MG63 (cell line): ENCODE measurements around the gene MRGPRG. TPM values are rescaled to one million over a fixed set of nuclear protein-coding genes. Genes with fewer than 3 reads are reported as not detected.
"Not testable (repeated sequence)": the region's sequence is repeated elsewhere in the genome, so short reads cannot be mapped to it uniquely, and the experiment has no call there.

Experiments
- DNase-seq: peaks from one replicate; pipeline ENCODE4 v3.0.0-alpha.2; 2020
- H3K27me3 ChIP-seq: fragments of 250-450 bp; sonication (Bioruptor Pico); 2 replicates; pipeline ENCODE4 v1.5.1; 2020; ENCODE audit warnings: mild to moderate bottlenecking, moderate library complexity
- H3K36me3 ChIP-seq: fragments of 250-450 bp; sonication (Bioruptor Pico); 2 replicates; pipeline ENCODE4 v1.5.1; 2020; ENCODE audit warnings: mild to moderate bottlenecking, moderate library complexity
- H3K4me3 ChIP-seq: fragments of 250-450 bp; sonication (Bioruptor Pico); 2 replicates; pipeline ENCODE4 v1.5.1; 2020; ENCODE audit warnings: mild to moderate bottlenecking, moderate library complexity
- H3K9me3 ChIP-seq: fragments of 250-450 bp; sonication (Bioruptor Pico); 2 replicates; pipeline ENCODE4 v1.5.1; 2020; ENCODE audit warnings: mild to moderate bottlenecking, moderate library complexity
- total RNA-seq: library from RNA; depleted of rRNA; stranded (reverse); fragments of >200 nt; shearing (Covaris generic); gene quantifications from 2 replicates; pipeline ENCODE4 v1.2.3, GENCODE V29; 2014; ENCODE audit warnings: low replicate concordance; rRNA removed

MRGPRG gene
- total RNA-seq: not detected in 2 replicates

GRCh38 chr11:3218483-3219280 lies at the start of gene MRGPRG:
TSS of gene MRGPRG (minus strand) at chr11:3218813. CDS start at chr11:3218813, 0 bp downstream.
- DNase-seq: no peak
- Histone ChIP-seq H3K36me3 (no peaks in the 10 kb centered on the region), H3K4me3 (no peak within 1 kb of the TSS), H3K27me3 (no peaks in the 10 kb centered on the region), H3K9me3 (no peaks in the 10 kb centered on the region)

- not testable (repeated sequence) for DNase-seq, H3K9me3 ChIP-seq, H3K4me3 ChIP-seq, H3K27me3 ChIP-seq, H3K36me3 ChIP-seq
These were observed 43.9 kb upstream of the MRGPRG start for GRCh38 chr11:3262548-3262947.

- not testable (repeated sequence) for H3K27me3 ChIP-seq, DNase-seq, H3K36me3 ChIP-seq, H3K9me3 ChIP-seq, H3K4me3 ChIP-seq
These were observed 43.2 kb upstream of the MRGPRG start for GRCh38 chr11:3261831-3262230.

GRCh38 chr11:3257509-3257908 lies 38.9 kb upstream of the MRGPRG start:
- not testable (repeated sequence) for H3K36me3 ChIP-seq, H3K4me3 ChIP-seq, H3K9me3 ChIP-seq, DNase-seq, H3K27me3 ChIP-seq

GRCh38 chr11:3255241-3255640 lies 36.6 kb upstream of the MRGPRG start:
- not testable (repeated sequence) for H3K9me3 ChIP-seq, DNase-seq, H3K27me3 ChIP-seq, H3K36me3 ChIP-seq, H3K4me3 ChIP-seq

- DNase-seq, H3K9me3 ChIP-seq, H3K27me3 ChIP-seq, H3K36me3 ChIP-seq, H3K4me3 ChIP-seq: not testable (repeated sequence)
These were observed 36.2 kb upstream of the MRGPRG start for GRCh38 chr11:3254773-3255172.

GRCh38 chr11:3245071-3245470 lies 26.5 kb upstream of the MRGPRG start:
- Histone ChIP-seq H3K27me3 (no peaks in the 10 kb centered on the region), H3K36me3 (no peaks in the 10 kb centered on the region), H3K9me3 (no peaks in the 10 kb centered on the region), H3K4me3 (no peak overlapping the region)
- no peak for DNase-seq

GRCh38 chr11:3243880-3244279 lies 25.3 kb upstream of the MRGPRG start:
- Histone ChIP-seq H3K36me3 (no peaks in the 10 kb centered on the region), H3K27me3 (no peaks in the 10 kb centered on the region), H3K4me3 (no peak overlapping the region), H3K9me3 (no peaks in the 10 kb centered on the region)
- no peak for DNase-seq

- no peak overlapping the region for H3K4me3 ChIP-seq
- no peaks in the 10 kb centered on the region for H3K27me3 ChIP-seq
- no peaks in the 10 kb centered on the region for H3K9me3 ChIP-seq
- H3K36me3 ChIP-seq: no peaks in the 10 kb centered on the region
- DNase-seq: no peak
These were observed 18.5 kb upstream of the MRGPRG start for GRCh38 chr11:3237119-3237518.

GRCh38 chr11:3234846-3235245 lies 16.2 kb upstream of the MRGPRG start:
- Histone ChIP-seq H3K9me3 (no peaks in the 10 kb centered on the region), H3K36me3 (no peaks in the 10 kb centered on the region), H3K27me3 (no peaks in the 10 kb centered on the region), H3K4me3 (no peak overlapping the region)
- DNase-seq: no peak

GRCh38 chr11:3232956-3233355 lies 14.3 kb upstream of the MRGPRG start:
- no peaks in the 10 kb centered on the region for H3K27me3 ChIP-seq
- DNase-seq: no peak
- H3K9me3 ChIP-seq: no peaks in the 10 kb centered on the region
- no peak overlapping the region for H3K4me3 ChIP-seq
- no peaks in the 10 kb centered on the region for H3K36me3 ChIP-seq

- no peaks in the 10 kb centered on the region for H3K27me3 ChIP-seq
- H3K4me3 ChIP-seq: no peak within 1 kb of the TSS
- no peak for DNase-seq
- no peaks in the 10 kb centered on the region for H3K36me3 ChIP-seq
- no peaks in the 10 kb centered on the region for H3K9me3 ChIP-seq
These were observed 13.5 kb upstream of the MRGPRG start, which contains the start of gene MRGPRE for GRCh38 chr11:3231851-3232744. TSS of gene MRGPRE (minus strand) at chr11:3232417. CDS start at chr11:3228799, 3,618 bp downstream.

- Histone ChIP-seq H3K4me3 (no peak overlapping the region), H3K9me3 (no peaks in the 10 kb centered on the region), H3K36me3 (no peaks in the 10 kb centered on the region), H3K27me3 (no peaks in the 10 kb centered on the region)
- no peak for DNase-seq
These were observed 12.9 kb upstream of the MRGPRG start for GRCh38 chr11:3231550-3231850.

GRCh38 chr11:3230636-3231549 lies 12.3 kb upstream of the MRGPRG start:
- DNase-seq: no peak
- Histone ChIP-seq H3K27me3 (no peaks in the 10 kb centered on the region), H3K4me3 (no peak overlapping the region), H3K36me3 (no peaks in the 10 kb centered on the region), H3K9me3 (no peaks in the 10 kb centered on the region)

GRCh38 chr11:3229673-3230630 lies 11.3 kb upstream of the MRGPRG start:
- Histone ChIP-seq H3K9me3 (no peaks in the 10 kb centered on the region), H3K36me3 (no peaks in the 10 kb centered on the region), H3K4me3 (no peak overlapping the region), H3K27me3 (no peaks in the 10 kb centered on the region)
- DNase-seq: no peak

- no peak for DNase-seq
- H3K4me3 ChIP-seq: no peak overlapping the region
- no peaks in the 10 kb centered on the region for H3K27me3 ChIP-seq
- H3K36me3 ChIP-seq: no peaks in the 10 kb centered on the region
- H3K9me3 ChIP-seq: no peaks in the 10 kb centered on the region
These were observed 9.8 kb upstream of the MRGPRG start for GRCh38 chr11:3228445-3228829.
